ENCODE measurements around the gene SIK3.
"Not testable (repeated sequence)": the region's sequence is repeated elsewhere in the genome, so short reads cannot be mapped to it uniquely, and the experiment has no call there.

SIK3 gene

DNA sequence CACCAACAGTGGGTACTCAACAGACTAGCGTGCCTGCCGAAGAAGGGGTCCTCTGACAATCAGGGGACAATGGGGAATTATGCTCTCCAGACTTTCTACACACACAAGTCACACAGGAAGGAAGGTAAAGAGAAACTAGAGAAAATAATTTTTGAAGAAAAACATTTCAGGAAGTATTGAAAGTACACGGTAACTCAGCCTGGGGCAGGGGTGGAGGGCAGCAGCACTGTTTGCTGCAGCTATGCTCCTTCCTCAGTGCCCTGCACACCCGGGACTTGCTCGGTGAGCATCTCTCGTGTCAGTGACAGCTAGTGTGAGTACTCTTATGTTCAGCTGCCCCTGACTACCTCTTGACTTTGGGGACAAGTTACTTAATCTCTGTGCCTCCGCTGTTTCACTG is 242.8 kb downstream of the SIK3 start:
- no peak for DNase-seq

DNA sequence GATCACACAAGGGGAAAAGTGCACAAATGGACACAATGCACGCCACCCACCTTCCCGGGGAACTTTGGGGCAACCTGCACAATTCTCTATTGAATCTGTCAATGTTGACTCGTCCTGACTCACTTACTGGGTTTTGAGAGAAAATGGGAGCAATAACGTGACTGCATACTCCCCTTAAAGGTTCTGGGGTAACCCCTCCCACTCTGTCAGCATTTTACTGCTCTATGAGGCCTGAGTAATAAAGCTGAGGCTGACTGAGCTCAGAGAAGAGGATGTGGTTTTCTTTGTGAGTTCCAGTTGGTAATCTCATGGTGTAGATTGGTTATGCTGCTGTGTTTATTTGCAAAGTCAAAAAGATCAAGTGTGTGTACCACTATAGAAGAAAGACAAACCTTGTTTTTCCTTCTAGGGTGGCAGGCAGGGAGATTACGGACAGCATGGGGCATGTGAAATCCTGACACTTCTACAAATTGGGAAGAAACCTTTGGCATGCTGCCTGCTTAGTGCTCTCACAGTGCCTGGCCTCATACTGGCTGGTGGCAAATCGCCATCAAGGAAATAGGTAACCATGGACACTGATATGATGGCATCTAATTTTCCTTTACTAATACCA is 244.7 kb downstream of the SIK3 start:
- no peak for DNase-seq

DNA sequence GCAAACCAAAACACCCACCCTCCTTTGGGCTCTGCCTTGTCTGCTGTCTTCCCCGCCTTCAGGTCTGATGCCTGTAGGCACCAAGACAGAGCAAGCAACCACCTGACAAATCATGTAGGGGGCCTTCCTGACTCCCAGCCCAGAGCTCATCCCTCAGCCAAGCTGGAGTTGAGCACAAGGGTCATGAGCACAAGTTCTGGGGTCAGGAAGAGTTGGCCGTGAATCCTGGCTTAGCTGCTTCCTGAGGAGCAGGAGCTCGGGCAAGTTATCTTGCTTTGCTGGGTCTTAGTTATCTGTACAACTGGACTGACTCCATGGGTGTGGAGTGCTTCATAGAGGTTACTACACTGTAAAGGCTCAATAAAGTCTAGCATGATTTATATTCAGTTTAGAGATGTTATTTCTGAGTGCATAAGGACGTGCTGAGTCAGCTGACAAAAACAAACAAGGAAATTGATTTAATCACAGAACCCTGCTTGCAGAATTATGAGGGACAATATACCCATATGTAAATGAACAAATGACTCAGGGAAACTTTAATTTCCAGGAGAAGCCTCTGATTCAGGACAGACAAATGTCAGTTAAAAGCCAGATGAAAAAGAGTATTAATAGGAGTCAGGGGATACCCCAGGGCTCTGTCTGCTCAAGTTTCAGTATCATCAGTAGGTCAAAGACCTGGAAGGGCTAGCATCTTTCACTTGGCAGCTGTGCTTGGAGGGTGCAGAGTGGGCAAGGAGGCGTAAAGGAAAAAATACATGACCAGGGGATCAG is 245.8 kb downstream of the SIK3 start:
- DNase-seq, result no peak

DNA sequence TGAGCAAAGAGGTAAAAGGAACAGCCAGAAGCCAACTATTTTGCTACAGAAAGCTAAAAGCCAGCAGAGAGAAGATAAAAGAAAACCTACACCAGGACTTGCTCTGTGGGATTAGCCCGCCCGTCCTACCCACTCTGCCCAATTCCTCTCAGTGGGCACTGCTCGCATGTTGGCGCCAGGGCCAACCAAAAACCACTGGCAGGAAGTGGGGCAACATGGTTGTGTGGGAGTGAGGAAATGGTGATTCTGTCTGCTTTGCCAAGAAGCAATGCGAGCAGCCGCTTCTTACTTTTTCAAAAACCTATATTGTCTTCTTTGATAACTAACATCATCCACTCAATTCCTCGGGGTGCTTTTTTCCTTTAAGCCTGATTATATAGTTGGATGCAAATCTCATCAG is 246.6 kb downstream of the SIK3 start:
- no peak for DNase-seq

DNA sequence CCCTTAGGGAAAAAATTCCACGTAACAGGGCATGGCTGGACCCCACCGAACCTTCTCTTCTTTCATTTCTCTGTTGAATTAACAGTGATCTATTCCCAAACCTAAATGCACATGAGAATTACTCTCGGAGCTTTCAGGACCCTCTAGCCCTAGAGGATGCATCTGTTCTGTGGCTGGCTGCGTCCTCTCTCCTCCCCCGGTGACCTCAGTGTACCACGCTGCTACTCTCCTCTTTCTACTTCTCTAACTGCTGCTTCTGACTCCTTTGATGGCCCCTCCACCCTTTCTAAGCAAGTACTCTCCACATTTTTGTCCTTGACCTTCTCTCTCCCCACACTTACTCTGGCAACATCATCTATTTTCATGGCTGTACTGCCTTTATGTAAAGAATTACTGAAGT is 248.7 kb downstream of the SIK3 start:
- no peak for DNase-seq

DNA sequence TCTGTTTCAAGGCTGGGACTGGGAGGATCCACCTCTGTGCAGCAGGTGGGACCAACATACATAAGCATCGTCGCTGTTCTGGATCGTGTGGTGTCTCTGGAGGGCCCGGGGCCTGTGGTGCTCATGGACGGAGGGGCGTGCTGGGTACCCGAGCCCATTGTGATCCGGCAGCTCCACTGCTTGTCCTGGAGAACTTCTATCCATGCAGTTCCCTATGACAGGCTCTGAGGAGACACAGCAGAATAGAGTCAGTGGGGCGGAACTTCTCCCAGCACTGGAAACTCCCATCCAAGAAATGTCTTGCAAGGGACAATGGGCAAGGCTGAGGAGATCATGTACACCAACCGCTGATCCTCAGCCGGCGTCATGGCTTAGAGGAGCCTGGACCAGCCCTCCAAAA is 249.2 kb downstream of the SIK3 start:
- DNase-seq, result no peak

DNA sequence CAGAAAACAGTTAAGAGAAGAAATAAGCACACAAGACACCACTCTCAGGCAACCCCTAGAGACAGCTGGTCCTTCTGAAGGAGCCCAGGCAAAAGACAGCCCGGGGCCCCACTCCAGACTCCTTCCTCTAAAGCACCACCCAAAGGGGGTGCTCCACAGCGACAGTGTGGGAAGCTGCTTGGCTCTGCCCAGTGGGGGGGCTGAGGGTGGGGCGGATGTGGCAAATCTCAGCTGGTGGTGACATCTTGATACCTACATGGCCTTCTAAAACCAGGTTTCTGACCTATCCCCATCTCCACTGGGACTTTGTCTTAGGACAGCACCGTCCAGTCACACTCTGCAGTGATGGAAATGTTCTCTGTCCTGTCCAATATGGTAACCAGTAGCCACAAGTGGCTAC is 250.6 kb downstream of the SIK3 start:
- no peak for DNase-seq

DNA sequence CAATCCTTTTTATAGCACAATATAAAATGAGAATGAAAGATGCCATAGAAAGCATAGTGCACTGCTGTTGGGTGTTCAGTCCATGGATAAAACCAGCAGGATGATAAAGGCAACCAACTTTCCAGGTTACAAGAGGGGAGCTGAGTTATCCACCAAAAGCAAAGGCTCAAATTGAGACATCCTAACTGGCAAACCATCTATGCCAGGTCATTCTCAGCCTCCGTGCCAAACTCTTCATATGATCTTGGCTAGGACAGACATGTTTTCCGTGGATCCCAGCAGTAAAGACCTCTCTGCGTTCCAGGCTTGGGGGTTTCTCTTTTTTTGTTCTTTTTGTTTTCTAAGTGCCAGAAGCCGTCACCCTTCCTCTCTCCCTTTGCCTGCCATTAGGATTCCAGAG is 253.5 kb downstream of the SIK3 start:
- DNase-seq, result no peak

DNA sequence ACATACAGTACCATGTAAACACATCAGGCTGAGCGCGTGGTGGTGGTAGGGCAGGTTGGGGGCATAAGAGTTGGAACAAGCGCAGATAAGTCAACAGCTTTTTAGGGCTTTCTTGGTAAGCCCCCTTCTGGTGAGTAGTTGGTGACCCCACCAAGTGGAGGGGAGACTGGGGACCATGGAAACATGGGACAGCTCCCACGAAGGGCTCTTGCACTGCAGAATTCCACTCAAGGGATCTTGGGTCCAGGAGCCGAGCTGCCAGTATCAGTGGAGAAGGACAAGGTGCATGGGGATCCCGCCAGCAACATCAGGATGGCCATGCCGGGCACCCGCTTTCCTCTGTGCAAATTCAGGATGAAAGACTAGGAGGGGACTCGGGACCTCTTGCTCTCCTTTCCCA is 254.6 kb downstream of the SIK3 start:
- DNase-seq, result no peak

DNA sequence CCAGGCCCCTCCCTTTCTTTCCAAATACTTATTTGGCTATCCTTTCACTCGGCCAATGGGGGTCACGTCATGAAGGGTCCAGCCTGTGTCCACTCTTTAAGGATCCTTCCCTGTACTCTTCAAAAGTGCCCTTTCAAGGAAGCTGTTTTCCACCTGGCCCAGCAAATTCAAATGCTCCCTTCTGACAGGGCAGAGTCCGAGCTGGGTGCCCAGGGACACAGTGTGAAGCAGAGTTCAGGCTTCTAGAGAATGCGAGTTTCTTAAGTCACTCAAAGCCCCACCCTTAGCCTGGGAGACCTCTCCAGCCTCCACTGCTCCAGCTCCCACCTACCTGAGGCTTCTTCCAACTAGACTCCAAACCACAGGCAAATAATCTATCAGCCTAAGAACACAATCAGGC is 255.3 kb downstream of the SIK3 start:
- DNase-seq, result no peak

DNA sequence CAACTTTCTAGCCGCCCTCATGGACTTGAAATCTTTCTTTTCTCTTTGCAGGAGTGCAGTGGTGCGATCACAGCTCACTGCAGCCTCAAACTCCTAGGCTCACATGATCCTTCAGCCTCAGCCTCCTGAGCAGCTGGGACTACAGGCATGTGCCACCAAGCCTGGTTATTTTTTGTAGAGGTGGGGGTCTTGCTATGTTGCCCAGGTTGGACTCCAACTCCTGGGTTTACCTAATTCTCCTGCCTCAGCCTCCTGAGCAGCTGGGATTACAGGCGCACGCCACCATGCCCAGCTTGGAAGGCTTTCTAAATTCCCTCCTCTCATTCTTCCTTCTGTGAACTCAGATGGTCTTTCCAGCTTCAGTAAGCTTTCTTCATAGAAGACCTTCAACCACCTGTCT is 256.1 kb downstream of the SIK3 start:
- DNase-seq, result no peak

DNA sequence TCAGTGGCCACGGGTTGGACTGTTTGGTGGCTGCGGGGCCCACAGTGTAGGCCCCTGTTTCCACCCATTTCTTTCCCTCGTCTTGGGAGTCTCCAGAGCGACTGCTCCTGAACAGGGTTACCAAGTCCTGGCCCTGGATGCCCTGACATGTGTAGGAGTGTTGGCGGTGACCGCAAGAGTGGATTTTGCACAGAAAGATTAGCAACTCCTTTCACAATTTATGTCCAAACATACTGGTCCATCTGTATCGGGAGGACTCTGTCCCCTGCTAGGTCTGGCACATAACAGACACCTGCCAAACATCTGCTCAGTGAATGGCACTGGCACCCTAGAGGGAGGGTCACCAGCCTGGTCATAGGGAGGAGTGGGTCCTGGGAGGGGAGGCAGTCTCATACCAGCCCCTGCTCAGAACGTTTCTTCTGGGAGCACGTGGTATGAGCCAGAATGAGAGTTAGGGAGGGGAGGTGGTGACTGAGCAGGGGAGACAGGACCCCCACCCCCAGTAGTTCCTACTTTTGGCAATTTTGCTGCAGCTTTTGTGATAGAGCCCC is 257.4 kb downstream of the SIK3 start:
- DNase-seq, result no peak

DNA sequence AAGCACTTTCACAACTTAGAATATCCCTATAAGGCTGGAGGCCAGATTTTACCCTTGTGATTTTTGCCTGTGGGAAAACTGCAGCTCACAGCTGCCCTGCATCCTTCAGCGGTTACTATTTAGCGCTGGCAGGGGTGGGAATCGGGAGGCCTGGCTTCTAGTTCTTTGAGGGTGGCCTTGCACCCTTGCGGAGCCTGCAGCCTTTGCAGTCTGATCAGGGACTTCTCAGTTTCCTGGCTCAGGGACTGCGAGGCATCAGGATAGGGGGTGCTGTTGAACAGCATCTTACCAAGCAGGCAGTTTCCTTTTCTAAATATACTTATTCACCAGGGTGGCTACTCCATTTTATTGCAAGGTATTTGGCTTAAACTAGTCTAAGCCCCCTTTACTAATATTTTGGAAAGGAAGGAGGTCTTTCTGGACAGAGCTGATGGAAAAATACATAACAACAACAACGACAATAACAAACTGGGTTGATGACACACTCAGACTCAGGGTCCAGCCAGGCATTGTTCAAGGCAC is 257.9 kb downstream of the SIK3 start:
- peak; percentile 29 for DNase-seq

DNA sequence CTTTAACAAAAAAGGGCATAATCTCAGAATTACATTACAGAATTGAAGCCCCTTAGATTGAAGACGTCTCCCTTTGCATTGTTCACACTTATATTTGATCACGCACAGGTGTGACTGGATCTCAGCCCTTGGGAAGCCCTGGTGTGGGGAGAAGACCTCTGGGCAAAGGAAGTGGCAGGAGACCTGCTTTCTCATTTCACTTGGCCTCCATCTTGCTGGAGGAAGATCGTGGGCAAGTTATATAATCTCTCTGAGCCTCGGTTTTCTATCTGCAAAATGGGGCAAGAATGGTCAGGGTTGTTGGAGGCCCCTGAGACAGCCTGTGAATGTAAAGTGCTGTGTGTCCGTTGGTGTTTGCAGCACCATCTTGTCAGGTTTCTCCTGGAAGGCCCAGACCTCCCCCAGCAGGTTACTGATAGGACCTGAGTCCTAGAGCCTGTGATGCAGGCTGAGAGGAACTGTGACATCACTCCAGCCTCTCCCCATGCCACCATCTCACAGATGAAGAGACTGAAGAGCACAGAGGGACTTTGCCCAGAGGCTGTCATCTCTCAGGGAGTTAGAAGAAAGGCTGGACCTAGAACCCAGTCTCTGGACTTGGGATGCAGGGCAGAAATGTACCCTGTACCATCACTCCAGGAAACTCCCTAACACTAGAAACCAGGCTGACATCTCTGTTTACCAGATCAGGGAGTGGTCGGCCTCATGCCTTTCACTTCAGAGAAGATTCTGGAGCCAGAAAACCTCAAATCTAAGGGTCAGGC is 259.7 kb downstream of the SIK3 start:
- no peak for DNase-seq

DNA sequence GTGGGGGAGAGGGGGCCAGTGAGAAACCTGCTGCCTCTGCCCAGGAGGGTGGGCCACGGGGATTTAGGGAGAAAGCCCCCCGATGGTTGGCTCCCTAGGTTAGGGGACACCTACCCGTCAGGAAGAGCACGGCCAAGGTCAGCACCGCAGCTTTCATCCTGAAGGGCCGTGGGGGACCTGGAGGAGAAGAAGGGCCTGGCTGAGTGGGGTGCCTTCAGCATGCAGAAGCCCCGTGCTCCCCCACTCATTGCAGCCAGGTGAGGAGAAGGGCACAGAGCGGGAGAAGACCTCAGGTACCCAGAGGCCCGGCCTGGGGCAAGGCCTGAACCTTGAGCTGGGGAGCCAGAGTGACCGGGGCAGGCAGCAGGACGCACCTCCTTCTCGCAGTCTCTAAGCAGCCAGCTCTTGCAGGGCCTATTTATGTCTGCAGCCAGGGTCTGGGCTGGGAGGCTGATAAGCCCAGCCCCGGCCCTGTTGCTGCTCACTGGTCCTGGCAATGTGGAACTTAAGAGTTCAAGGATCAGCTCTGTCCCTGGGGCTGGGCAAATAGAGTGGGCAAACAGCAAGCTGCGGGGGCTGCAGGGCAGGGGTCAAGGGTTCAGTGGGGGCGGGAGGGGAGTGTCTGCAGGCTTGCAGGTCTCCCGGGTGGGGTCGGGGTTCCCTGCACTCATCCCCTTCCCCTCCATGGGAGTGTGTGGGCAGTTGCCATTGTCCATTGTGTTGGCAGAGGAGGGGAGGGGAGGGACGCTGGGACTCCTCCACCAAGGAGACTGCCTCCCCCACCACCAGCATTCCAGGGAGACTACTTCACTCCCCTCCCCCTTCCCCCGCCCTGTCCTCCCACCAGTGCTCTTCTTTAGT is 260.8 kb downstream of the SIK3 start, which contains the start of gene APOA1:
APOA1 (minus strand) TSS at position 392 of the 861 bp plus-strand sequence; CDS start at position 157, 235 bp downstream.
- no peak for DNase-seq

DNA sequence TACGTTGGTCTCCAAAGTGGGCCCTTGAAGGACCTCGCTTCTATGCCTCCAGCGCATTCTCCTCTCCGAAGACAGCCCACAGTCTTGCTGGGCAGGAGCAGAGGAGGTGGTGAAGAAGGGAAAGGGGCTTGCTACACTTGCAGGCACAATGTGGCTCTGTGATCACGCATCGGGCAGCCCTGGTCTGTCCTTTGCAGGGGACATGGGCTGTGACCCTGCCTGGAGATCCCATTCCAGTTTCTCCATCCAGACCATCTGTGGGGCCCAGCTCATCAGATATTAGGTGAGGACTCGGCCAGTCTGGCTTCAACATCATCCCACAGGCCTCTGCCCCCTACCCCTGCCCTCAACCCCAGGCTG is 261.6 kb downstream of the SIK3 start:
- no peak for DNase-seq

DNA sequence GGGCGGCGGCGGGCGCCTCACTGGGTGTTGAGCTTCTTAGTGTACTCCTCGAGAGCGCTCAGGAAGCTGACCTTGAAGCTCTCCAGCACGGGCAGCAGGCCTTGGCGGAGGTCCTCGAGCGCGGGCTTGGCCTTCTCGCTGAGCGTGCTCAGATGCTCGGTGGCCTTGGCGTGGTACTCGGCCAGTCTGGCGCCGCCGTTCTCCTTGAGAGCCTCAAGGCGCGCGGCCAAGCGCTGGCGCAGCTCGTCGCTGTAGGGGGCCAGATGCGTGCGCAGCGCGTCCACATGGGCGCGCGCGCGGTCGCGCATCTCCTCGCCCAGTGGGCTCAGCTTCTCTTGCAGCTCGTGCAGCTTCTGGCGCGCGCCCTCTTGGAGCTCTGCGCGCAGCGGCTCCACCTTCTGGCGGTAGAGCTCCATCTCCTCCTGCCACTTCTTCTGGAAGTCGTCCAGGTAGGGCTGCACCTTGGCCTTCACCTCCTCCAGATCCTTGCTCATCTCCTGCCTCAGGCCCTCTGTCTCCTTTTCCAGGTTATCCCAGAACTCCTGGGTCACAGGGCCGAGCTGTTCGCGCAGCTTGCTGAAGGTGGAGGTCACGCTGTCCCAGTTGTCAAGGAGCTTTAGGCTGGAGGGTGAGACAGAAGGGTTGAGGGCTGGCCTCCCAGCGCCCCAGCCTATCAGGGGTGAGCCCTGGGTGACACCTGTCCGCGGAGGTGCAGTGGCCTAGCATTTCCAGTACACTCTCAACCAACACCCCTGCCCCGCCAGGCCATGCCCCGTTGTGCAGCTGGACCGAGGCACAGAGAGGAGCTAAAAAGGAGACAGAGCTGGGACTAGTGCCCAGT is 262.2 kb downstream of the SIK3 start:
- DNase-seq, result peak; percentile 89

DNA sequence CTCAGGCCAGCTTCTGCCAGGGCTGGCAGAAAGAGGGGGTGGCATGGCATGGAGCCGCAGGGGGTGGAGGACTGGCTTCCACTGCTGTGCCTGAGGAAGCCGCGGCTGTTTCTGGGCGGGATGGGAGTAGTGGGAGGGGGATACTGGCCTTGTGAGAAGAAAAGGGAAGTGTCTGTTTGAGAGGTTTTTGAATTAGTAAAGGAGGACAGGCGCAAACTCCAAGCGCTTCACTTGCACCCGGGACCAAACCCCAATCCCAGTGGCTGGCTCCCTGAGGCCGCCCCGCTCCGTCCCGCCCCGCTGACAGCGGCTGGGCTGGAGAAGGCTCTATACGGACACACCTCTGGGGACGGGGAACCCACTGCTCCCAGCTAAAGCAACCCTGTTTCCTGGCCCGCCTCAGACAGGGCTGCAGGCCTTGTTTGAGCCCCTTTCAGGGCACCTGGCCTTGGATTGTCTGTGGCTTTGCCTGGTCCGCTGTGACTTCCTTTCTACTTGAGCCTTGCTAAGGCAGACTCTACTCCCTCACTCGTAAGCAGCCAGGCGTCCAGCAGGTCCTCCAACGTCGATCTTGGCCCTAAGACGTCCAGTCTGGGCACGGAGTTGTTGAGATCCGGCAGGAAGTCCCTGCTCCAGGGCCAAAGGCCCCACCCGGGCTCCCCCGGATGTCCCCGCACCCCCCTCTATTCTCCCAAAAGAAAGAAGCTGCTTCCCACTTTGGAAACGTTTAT is 263.0 kb downstream of the SIK3 start:
- DNase-seq, result peak; percentile 57

DNA sequence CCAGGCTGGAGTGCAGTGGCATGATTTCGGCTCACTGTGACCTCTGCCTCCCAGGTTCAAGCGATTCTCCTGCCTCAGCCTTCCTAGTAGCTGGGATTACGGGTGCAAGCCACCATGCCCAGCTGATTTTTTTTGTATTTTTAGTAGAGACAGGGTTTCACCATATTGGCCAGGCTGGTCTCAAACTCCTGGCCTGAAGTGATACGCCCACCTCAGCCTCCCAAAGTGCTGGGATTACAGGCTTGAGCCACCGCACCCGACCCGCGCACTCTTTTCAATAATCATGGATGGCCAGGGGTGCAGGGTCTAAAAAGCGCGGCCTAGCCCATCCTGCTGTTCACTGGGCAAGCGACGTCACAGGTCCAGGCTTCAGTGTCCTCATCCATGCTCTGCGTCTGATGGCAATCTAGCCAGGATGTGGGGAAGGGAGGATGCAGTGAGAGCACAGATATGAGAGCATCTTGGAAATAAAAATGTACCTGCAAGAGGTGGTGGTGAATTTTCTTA is 263.6 kb downstream of the SIK3 start:
- not testable (repeated sequence) for DNase-seq

DNA sequence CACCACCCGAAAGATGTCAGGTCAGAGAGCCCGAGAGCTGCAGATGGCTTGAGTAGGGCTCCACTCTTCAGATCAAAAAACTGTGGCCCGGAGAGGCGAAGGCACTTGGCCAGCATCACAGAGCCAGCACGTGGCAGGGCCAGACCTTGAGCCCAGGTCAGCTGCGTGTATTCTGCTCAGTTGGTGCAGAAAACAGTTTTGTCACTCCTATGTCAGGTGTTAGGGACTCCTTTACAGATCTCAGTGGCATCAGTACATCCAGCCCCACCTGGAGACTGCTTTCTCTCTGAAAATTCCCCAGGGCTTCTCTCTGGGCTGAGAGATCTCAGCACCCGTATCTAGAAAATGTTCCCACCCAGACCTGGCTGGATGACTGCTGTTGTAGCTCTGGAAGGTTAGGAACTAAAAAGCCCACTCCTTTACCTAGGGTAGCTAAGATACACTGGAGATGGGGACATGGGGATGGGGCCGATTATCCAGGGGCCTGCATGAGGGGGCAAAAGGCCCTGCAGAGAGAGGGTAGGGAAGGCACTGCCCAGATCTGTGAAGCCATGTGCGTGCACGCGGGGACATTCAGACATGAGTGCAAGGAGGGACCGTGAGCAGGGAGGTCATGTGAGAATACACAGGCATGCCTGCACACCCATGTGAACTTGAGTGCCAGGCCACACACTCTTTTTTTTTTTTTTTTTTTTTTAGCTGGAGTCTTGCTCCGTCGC is 264.3 kb downstream of the SIK3 start:
- DNase-seq, result no peak
